Transverse colon (tissue), 4 donors: Measurements from ENCODE around the gene GNA12. TPM values are rescaled to one million over a fixed set of nuclear protein-coding genes. Genes with fewer than 3 reads are reported as not detected.

ENCODE experiments used
- DNase-seq: peaks from one replicate; pipeline ENCODE4 v3.0.0-alpha.2; 2019
- H3K27ac ChIP-seq, 4 donors: fragments of 200-600 bp; sonication (generic); 2 replicates each; pipeline ENCODE4 v1.5.1; 2016 to 2018; ENCODE audit warnings: inconsistent platforms in 4 of 4
- H3K27me3 ChIP-seq: fragments of 200-600 bp; sonication (generic); 2 replicates; pipeline ENCODE4 v1.5.1; 2017; ENCODE audit warnings: inconsistent platforms
- H3K36me3 ChIP-seq, 4 donors: fragments of 200-600 bp; sonication (generic); 2 replicates each; pipeline ENCODE4 v1.5.1; 2017 to 2019; ENCODE audit warnings: inconsistent platforms in 4 of 4
- H3K4me1 ChIP-seq, 4 donors: fragments of 200-600 bp; sonication (generic); 2 replicates each; pipeline ENCODE4 v1.5.1; 2017 to 2020; ENCODE audit warnings: inconsistent platforms in 4 of 4
- H3K4me3 ChIP-seq, 4 donors: fragments of 200-600 bp; sonication (generic); 1 replicate in 1 of 4; 2 replicates in 3 of 4; pipeline versions ENCODE4 v1.5.1 to v1.6.1; 2017 to 2019; ENCODE audit warnings: inconsistent platforms in 4 of 4
- H3K9me3 ChIP-seq, 2 donors: fragments of 200-600 bp; sonication (generic); 2 replicates each; pipeline ENCODE4 v1.5.1; 2017 to 2019; ENCODE audit warnings: inconsistent platforms in 2 of 2
- EP300 ChIP-seq: sonication (generic); formaldehyde crosslinking; IDR thresholded peaks from one replicate; pipeline ENCODE4 v1.6.1; 2017; ENCODE audit warnings: antibody characterized with exemption, low read depth
- POLR2A ChIP-seq: fragments of 450-650 bp; IDR thresholded peaks from one replicate; pipeline ENCODE4 v1.6.1; 2016; ENCODE audit warnings: antibody characterized with exemption, mild to moderate bottlenecking, moderate library complexity
- POLR2AphosphoS5 ChIP-seq, 3 donors: sonication (generic); formaldehyde crosslinking; IDR thresholded peaks; one replicate each; pipeline ENCODE4 v1.6.1; 2016; ENCODE audit warnings: antibody characterized with exemption in 3 of 3
- WGBS, 2 donors: methylation state at CpG; one replicate each; pipeline ENCODE4 v1.1.5; 2018; ENCODE audit warnings: low coverage in 1 of 2; 5-methylcytosine and 5-hydroxymethylcytosine counted together
- in situ Hi-C, 4 donors: fragments of 200-750 bp; cut with MboI; loops; one replicate each; pipeline versions ENCODE4 v1.15.0 to v1.15.1; 2017; ENCODE audit warnings: low sequenced_read_pairs in 3 of 4, low pct_ligation_motif_present in 1 of 4, low pct_unique_long_range_greater_than_20kb in 1 of 4
- intact Hi-C: fragments of 100-400 bp; cut with DNase I; formaldehyde crosslinking; loops from one replicate; pipeline ENCODE4 v1.15.1; 2023; ENCODE audit warnings: low total_unique reads
- total RNA-seq, 4 donors: library from RNA; depleted of rRNA; stranded (reverse); fragments of >200 nt; gene quantifications; one replicate each; pipeline ENCODE4 v1.1.0, GENCODE V29; 2016
- TF ChIP-seq, protein P1 (sequence below), 5 experiments: fragments of 200-600 bp in 3 of 5; fragments of 450-650 bp in 2 of 5; sonication (generic) in 3 of 5; IDR thresholded peaks; 1 replicate in 2 of 5; 2 replicates in 3 of 5; pipeline ENCODE4 v1.5.1; 2016 to 2017; ENCODE audit warnings: antibody characterized with exemption in 5 of 5, inconsistent platforms in 3 of 5, mild to moderate bottlenecking in 2 of 5, moderate library complexity in 1 of 5

The GNA12 gene
- total RNA-seq, 4 donors from 2014 or later = 18.9 to 39.6 (median 22.2) TPM

DNA sequence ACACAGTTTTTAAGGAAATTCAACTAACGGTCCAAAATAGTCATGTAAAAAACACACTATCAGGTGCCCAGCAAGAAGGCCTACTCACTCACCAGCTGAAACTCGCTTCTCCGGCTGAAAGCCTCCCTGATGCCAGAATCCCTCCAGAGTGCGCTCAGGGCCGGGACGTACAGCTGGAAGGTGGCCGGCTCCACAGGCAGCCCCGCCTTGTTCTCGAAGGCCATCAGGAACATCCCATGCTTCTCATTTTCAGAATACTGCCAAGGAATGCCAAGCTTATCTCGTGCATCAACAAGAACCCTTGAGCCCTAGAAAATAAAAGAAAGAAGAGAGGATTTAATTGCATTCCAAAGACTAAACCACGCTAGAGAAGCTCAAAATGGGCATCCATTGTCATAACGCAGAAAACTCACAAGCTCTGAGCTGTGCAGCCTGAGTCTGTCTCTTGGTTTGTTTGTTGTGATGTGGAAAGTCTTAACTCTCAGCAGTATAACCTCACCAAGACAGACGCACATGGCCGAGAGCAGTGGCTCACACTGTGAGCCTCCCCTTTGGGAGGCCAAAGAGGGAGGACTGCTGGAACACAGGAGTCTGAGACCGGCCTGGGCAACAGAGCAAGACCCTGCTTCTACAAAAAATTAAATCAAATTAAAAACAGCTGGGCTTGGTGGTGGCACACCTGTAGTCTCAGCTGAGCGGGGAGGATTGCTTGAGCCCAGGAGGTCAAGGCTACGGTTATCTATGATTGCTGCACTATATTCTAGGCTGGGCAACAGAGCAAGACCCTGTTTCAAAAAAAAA lies 49.1 kb downstream of the GNA12 start:
- no peak for DNase-seq
- in situ Hi-C loops (no loop called here), intact Hi-C loops (no loop called here)
- Histone ChIP-seq H3K27me3 (no peaks in the 10 kb centered on the region), H3K27ac (no peak overlapping the region), H3K4me3 (no peak overlapping the region), H3K4me1 (peaks cover 0 to 4% (median 0%) of the 10 kb centered on the region in 4 donors), H3K9me3 (no peaks in the 10 kb centered on the region), H3K36me3 (peaks cover 0 to 19% (median 0%) of the 10 kb centered on the region in 4 donors)
- WGBS, 2 donors = 88 to 96% methylated on average over 12 to 17 of the region's 17 CpGs
- no peak for TF ChIP-seq POLR2A
- TF ChIP-seq POLR2AphosphoS5 (IDR thresholded peaks at IDR 0.05) = no peak
- no peak for TF ChIP-seq EP300
- TF ChIP-seq, protein P1, sequence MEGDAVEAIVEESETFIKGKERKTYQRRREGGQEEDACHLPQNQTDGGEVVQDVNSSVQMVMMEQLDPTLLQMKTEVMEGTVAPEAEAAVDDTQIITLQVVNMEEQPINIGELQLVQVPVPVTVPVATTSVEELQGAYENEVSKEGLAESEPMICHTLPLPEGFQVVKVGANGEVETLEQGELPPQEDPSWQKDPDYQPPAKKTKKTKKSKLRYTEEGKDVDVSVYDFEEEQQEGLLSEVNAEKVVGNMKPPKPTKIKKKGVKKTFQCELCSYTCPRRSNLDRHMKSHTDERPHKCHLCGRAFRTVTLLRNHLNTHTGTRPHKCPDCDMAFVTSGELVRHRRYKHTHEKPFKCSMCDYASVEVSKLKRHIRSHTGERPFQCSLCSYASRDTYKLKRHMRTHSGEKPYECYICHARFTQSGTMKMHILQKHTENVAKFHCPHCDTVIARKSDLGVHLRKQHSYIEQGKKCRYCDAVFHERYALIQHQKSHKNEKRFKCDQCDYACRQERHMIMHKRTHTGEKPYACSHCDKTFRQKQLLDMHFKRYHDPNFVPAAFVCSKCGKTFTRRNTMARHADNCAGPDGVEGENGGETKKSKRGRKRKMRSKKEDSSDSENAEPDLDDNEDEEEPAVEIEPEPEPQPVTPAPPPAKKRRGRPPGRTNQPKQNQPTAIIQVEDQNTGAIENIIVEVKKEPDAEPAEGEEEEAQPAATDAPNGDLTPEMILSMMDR (IDR thresholded peaks at IDR 0.05) = no peak

DNA sequence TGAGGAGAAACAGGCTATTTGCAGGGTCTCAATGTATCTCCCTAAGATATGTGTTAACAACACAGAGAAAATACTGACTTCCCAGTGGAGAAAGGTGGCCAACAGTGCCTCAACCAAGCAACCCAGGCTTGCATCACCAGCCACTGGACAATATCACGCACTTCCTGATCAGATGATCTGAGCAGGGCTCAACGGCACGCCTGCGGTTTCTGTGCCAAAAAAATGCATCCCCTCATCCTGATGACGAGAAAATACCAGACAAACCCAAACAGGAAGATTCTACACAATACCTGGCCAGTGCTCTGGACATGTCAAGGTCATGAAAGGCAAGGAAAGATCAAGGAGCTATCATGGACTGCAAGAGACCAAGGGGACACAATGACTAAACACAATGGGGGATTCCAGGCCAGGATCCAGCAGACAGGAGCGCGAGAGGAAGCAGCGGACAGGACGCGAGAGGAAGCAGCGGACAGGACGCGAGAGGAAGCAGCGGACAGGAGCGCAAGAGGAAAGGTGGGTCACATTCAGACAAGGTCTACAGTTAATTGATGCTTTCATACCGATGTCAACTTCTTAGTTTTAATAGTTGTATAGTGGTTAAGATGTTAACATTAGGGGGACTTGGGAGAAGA lies 51.1 kb downstream of the GNA12 start:
- no peak for DNase-seq
- peaks cover 0 to 6% (median 0%) of the 10 kb centered on the region in 4 donors for H3K4me1 ChIP-seq
- H3K36me3 ChIP-seq = peaks cover 0 to 19% (median 0%) of the 10 kb centered on the region in 4 donors
- H3K27me3 ChIP-seq = no peaks in the 10 kb centered on the region
- H3K9me3 ChIP-seq = no peaks in the 10 kb centered on the region
- 89 to 91% methylated on average over 15 to 16 of the region's 16 CpGs for WGBS, 2 donors
- H3K4me3 ChIP-seq = no peak overlapping the region
- no peak overlapping the region for H3K27ac ChIP-seq
- in situ Hi-C loops = no loop called here
- TF ChIP-seq EP300 (no peak), POLR2AphosphoS5 (IDR thresholded peaks at IDR 0.05) (no peak), POLR2A (no peak)
- TF ChIP-seq, protein P1 (IDR thresholded peaks at IDR 0.05) = no peak
- intact Hi-C loops = no loop called here

DNA sequence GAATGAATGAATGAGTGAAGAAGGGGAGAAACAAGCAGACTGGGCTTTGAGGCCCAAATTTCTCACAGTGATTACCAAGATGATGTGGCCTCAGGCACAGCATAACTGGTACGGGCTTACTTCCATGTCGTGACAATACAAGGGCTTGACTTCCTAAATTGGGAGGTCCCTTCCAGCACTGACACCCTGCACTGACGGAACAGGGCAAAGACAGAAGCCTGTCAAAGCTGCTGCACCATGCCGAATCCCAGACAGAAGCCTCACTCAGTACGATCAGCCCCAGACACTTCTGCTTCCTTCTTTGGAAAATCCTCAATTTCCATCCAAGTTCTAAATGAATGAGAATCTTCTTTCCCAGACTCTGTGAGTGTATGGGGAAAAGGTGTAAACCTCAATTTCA lies 51.9 kb downstream of the GNA12 start:
- H3K4me3 ChIP-seq = no peak overlapping the region
- intact Hi-C loops (no loop called here), in situ Hi-C loops (no loop called here)
- 90% methylated on average over 5 of the region's 5 CpGs; no CpG with 5 or more reads in 1 of the 2 donors for WGBS, 2 donors
- H3K27ac ChIP-seq = no peak overlapping the region
- H3K27me3 ChIP-seq = no peaks in the 10 kb centered on the region
- DNase-seq = no peak
- TF ChIP-seq, protein P1 (IDR thresholded peaks at IDR 0.05) = no peak
- TF ChIP-seq POLR2A = no peak
- TF ChIP-seq EP300 = no peak
- no peak for TF ChIP-seq POLR2AphosphoS5 (IDR thresholded peaks at IDR 0.05)
- peaks cover 0 to 6% (median 0%) of the 10 kb centered on the region in 4 donors for H3K4me1 ChIP-seq
- H3K36me3 ChIP-seq = peaks cover 0 to 19% (median 0%) of the 10 kb centered on the region in 4 donors
- H3K9me3 ChIP-seq = no peaks in the 10 kb centered on the region

DNA sequence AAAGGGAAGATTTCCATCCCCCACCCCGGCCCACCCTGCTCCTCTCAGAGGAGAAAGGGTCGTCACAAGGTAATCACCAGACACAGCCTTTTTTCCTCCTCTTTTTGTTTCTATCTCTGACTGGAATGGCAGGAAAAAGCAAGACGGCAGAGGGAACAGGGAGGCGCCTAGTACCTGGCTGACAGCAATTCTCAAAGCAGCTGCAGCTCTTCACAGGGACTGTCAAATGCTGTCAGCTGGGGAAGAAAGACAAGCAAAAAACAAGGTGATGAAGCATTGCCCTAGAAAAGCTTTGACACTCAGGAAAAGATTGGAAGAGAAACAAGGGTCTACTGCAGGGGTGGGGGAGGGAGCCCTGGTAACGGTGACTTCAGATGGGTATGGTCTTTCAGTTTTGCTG lies 52.7 kb downstream of the GNA12 start:
- TF ChIP-seq EP300 = no peak
- no peak for TF ChIP-seq POLR2A
- TF ChIP-seq, protein P1 (IDR thresholded peaks at IDR 0.05) = no peak
- TF ChIP-seq POLR2AphosphoS5 (IDR thresholded peaks at IDR 0.05) = no peak
- Histone ChIP-seq H3K9me3 (no peaks in the 10 kb centered on the region), H3K4me1 (peaks cover 0 to 2% (median 0%) of the 10 kb centered on the region in 4 donors), H3K27me3 (no peaks in the 10 kb centered on the region), H3K36me3 (peaks cover 0 to 19% (median 0%) of the 10 kb centered on the region in 4 donors), H3K4me3 (no peak overlapping the region), H3K27ac (no peak overlapping the region)
- no peak for DNase-seq
- in situ Hi-C loops = no loop called here
- 81 to 88% methylated on average over 3 to 5 of the region's 5 CpGs for WGBS, 2 donors
- intact Hi-C loops = no loop called here
